Activated CD4-positive, alpha-beta T cell treated with anti-CD3 and anti-CD28 coated beads, Interleukin-2, amount 10 ng/mL, durations not matched to agents 7 days and 5 days (primary cell): ENCODE results near the gene CPB1. TPM values are rescaled to one million over a fixed set of nuclear protein-coding genes. Genes with fewer than 3 reads are reported as not detected.
"Not testable (repeated sequence)": the region's sequence is repeated elsewhere in the genome, so short reads cannot be mapped to it uniquely, and the experiment has no call there.

Experiments
- CTCF ChIA-PET: fragments of 350-600 bp; sonication (Branson Sonifier 250); formaldehyde crosslinking; loops from one replicate; lab custom pipeline; 2021; ENCODE audit warnings: antibody characterized with exemption; lab: Charles Lee
- POLR2A ChIA-PET: fragments of 350-600 bp; sonication (Branson Sonifier 250); formaldehyde crosslinking; loops from one replicate; lab custom pipeline; 2021; ENCODE audit warnings: antibody characterized with exemption; lab: Charles Lee
- DNase-seq: peaks from one replicate; pipeline ENCODE4 v3.0.0-alpha.2; 2020
- H3K27ac Mint-ChIP-seq: one replicate; pipeline ENCODE4 v1.8.0; 2021; ENCODE audit warnings: mild to moderate bottlenecking, moderate library complexity, mixed read lengths
- H3K27me3 Mint-ChIP-seq: one replicate; pipeline ENCODE4 v1.8.0; 2021; ENCODE audit warnings: mixed read lengths
- H3K36me3 Mint-ChIP-seq: one replicate; pipeline ENCODE4 v1.8.0; 2021; ENCODE audit warnings: low read depth, mixed read lengths
- H3K4me1 Mint-ChIP-seq: one replicate; pipeline ENCODE4 v1.8.0; 2021; ENCODE audit warnings: mixed read lengths
- H3K4me3 Mint-ChIP-seq: one replicate; pipeline ENCODE4 v1.8.0; 2021; ENCODE audit warnings: mild to moderate bottlenecking, moderate library complexity, mixed read lengths
- H3K9me3 Mint-ChIP-seq: one replicate; pipeline ENCODE4 v1.8.0; 2021; ENCODE audit warnings: mixed read lengths
- total RNA-seq, 2 experiments: library from RNA; stranded (reverse); gene quantifications; one replicate each; pipeline ENCODE4 v1.2.3, GENCODE V29; 2021

CPB1 gene
- not detected for total RNA-seq

- Mint-ChIP-seq H3K27me3 (peaks cover 10% of the 10 kb centered on the region), H3K4me1 (no peaks in the 10 kb centered on the region), H3K9me3 (no peaks in the 10 kb centered on the region), H3K4me3 (no peak within 1 kb of the TSS), H3K36me3 (no peaks in the 10 kb centered on the region), H3K27ac (no peak within 1 kb of the TSS)
- no peak for DNase-seq
- ChIA-PET CTCF (no interaction called here), POLR2A (no interaction called here)
These were observed at the start of gene CPB1 for GRCh38 chr3:148827585-148827984. CPB1 (plus strand) TSS chr3:148827811; CDS start chr3:148827824, 13 bp downstream.

DNA sequence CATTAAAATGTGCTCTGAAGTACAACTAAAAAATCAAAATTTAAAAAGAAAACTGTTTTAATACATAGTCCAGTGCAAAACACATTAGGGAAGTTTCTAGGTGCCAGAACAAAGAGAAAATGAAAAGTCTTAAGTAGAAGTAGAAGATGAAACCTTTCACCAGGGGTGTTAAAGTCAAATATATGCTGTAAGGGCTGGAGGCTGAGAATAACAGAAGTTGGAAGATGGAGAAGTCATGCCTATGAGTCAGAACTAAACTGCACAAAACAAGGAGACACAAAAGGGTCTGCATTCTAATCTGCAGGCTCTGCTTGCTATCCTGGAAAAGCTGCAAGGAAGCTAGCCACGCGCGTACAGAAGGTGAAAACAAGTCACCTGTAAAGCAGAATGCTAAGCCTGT lies 48.7 kb upstream of the CPB1 start:
- no peaks in the 10 kb centered on the region for H3K27me3 Mint-ChIP-seq
- H3K4me3 Mint-ChIP-seq, result no peak overlapping the region
- ChIA-PET POLR2A (no interaction called here), CTCF (no interaction called here)
- H3K36me3 Mint-ChIP-seq, result no peaks in the 10 kb centered on the region
- no peaks in the 10 kb centered on the region for H3K9me3 Mint-ChIP-seq
- H3K27ac Mint-ChIP-seq, result no peak overlapping the region
- H3K4me1 Mint-ChIP-seq, result no peaks in the 10 kb centered on the region
- no peak for DNase-seq

- H3K9me3 Mint-ChIP-seq, H3K27ac Mint-ChIP-seq: not testable (repeated sequence)
These were observed 42.6 kb upstream of the CPB1 start for GRCh38 chr3:148785026-148785425.

GRCh38 chr3:148786159-148786558 lies 41.5 kb upstream of the CPB1 start:
- H3K4me3 Mint-ChIP-seq, H3K36me3 Mint-ChIP-seq, CTCF ChIA-PET, H3K9me3 Mint-ChIP-seq, DNase-seq, H3K27ac Mint-ChIP-seq, POLR2A ChIA-PET, H3K27me3 Mint-ChIP-seq, H3K4me1 Mint-ChIP-seq: not testable (repeated sequence)

More at GRCh38 chr3:148785026-148785425, 42.6 kb upstream of the CPB1 start:
- H3K4me3 Mint-ChIP-seq, POLR2A ChIA-PET, DNase-seq, H3K4me1 Mint-ChIP-seq, H3K36me3 Mint-ChIP-seq, H3K27me3 Mint-ChIP-seq, CTCF ChIA-PET: not testable (repeated sequence)

GRCh38 chr3:148789146-148789545 lies 38.5 kb upstream of the CPB1 start:
- Mint-ChIP-seq H3K27ac (no peak overlapping the region), H3K9me3 (no peaks in the 10 kb centered on the region), H3K27me3 (no peaks in the 10 kb centered on the region), H3K4me1 (no peaks in the 10 kb centered on the region), H3K36me3 (no peaks in the 10 kb centered on the region), H3K4me3 (no peak overlapping the region)
- CTCF ChIA-PET, result no interaction called here
- no peak for DNase-seq
- POLR2A ChIA-PET, result no interaction called here

- no peak overlapping the region for H3K4me3 Mint-ChIP-seq
- H3K9me3 Mint-ChIP-seq, result no peaks in the 10 kb centered on the region
- H3K27me3 Mint-ChIP-seq, result no peaks in the 10 kb centered on the region
- POLR2A ChIA-PET, result no interaction called here
- CTCF ChIA-PET, result no interaction called here
- no peak for DNase-seq
- H3K36me3 Mint-ChIP-seq, result no peaks in the 10 kb centered on the region
- no peak overlapping the region for H3K27ac Mint-ChIP-seq
- H3K4me1 Mint-ChIP-seq, result no peaks in the 10 kb centered on the region
These were observed 37.7 kb upstream of the CPB1 start for GRCh38 chr3:148789906-148790305.

DNA sequence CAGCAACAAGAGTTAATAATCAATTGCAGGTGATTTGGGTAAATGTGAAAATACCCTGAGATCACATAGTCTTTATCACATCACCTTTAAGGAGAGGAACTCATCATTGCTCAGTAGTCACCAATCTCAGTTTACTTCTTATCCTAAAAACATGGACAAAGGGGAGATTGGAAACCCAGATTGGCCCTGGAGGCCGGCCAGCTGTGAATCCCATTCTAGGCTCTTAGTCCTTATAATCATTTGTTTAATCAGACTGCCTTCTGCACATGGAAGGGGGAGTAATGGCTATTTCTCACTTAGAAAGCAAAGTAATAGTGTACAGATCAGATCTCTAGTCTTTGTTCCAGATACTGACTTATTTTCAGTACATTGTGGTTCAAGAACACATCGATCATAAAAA lies 37.2 kb upstream of the CPB1 start:
- H3K27ac Mint-ChIP-seq, result no peak overlapping the region
- no peaks in the 10 kb centered on the region for H3K9me3 Mint-ChIP-seq
- H3K36me3 Mint-ChIP-seq, result no peaks in the 10 kb centered on the region
- no peaks in the 10 kb centered on the region for H3K27me3 Mint-ChIP-seq
- H3K4me1 Mint-ChIP-seq, result no peaks in the 10 kb centered on the region
- POLR2A ChIA-PET, result no interaction called here
- no peak for DNase-seq
- no peak overlapping the region for H3K4me3 Mint-ChIP-seq
- CTCF ChIA-PET, result no interaction called here

DNA sequence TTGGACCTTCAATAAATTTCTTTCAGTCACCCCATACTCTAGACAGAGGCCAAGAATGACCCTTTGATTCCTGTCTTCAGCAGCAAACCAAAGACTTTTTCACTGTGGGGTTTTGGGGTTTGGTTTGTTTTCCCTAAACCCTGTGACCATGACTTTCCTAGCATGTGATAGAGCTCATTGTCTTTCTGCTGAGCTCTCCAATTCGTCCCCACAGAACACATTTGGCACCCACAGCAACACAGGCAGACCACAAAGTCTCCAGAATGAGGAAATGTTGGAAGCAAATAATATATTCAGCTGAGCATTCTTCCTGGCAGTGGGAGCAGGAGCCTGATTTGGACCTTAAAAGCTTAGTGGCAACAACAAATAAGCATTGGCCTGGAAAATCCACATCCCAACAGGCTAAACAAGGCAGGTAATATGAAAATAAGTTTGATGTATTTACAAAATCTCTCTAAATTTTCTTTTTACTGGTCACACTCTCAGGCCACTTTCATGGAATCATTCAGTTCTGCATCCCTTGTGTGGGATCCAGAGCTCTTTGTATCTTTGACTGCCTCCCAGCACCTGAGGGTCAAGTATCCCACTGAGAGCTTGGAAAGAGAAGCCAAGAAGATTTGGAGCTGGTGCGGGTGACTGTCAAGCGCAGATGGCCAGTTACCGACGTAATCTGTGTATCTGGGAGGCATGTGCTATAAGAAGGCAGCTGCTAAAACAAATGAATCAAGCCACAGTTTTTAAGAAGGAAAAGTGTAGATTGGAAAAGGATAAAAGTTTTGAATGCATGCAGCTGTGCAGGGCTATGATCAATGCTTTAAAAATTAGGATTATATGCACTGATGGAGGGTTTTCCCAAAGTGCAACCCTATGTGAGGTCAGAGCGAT lies 36.5 kb upstream of the CPB1 start:
- no peaks in the 10 kb centered on the region for H3K9me3 Mint-ChIP-seq
- no peaks in the 10 kb centered on the region for H3K36me3 Mint-ChIP-seq
- ChIA-PET POLR2A (no interaction called here), CTCF (interaction anchor here (0.5 kb wide), 1 partner anchor 46 kb away, joined by 3 read pairs; no protein-coding TSS in a partner anchor)
- H3K27ac Mint-ChIP-seq, result no peak overlapping the region
- no peak for DNase-seq
- H3K27me3 Mint-ChIP-seq, result no peaks in the 10 kb centered on the region
- no peak overlapping the region for H3K4me3 Mint-ChIP-seq
- no peaks in the 10 kb centered on the region for H3K4me1 Mint-ChIP-seq

DNA sequence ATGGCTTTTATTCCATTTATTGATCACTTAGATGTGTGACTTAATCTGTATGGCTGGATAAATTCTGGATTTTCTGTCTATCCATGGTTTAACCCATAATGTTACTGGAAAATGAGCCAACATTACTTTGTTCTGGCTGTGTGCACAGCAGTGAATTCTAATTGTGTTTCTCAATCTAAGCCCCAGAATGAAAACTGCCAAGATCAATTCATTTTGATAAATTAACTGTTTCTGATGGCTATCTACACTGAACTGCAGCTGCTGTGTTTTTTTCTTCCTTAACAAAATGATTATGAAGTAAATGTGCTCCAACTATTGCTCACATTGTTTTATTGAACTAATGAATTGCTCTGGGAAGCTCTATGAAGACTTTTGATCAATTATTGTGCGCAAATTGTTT lies 35.7 kb upstream of the CPB1 start:
- POLR2A ChIA-PET, result no interaction called here
- H3K27ac Mint-ChIP-seq, result no peak overlapping the region
- no peaks in the 10 kb centered on the region for H3K27me3 Mint-ChIP-seq
- CTCF ChIA-PET, result no interaction called here
- no peak for DNase-seq
- H3K4me1 Mint-ChIP-seq, result no peaks in the 10 kb centered on the region
- no peaks in the 10 kb centered on the region for H3K36me3 Mint-ChIP-seq
- H3K4me3 Mint-ChIP-seq, result no peak overlapping the region
- no peaks in the 10 kb centered on the region for H3K9me3 Mint-ChIP-seq

GRCh38 chr3:148792516-148792915 lies 35.1 kb upstream of the CPB1 start:
- POLR2A ChIA-PET, result no interaction called here
- no peak for DNase-seq
- H3K27me3 Mint-ChIP-seq, result no peaks in the 10 kb centered on the region
- no peaks in the 10 kb centered on the region for H3K4me1 Mint-ChIP-seq
- H3K27ac Mint-ChIP-seq, result no peak overlapping the region
- no peaks in the 10 kb centered on the region for H3K36me3 Mint-ChIP-seq
- no peaks in the 10 kb centered on the region for H3K9me3 Mint-ChIP-seq
- CTCF ChIA-PET, result no interaction called here
- H3K4me3 Mint-ChIP-seq, result no peak overlapping the region

DNA sequence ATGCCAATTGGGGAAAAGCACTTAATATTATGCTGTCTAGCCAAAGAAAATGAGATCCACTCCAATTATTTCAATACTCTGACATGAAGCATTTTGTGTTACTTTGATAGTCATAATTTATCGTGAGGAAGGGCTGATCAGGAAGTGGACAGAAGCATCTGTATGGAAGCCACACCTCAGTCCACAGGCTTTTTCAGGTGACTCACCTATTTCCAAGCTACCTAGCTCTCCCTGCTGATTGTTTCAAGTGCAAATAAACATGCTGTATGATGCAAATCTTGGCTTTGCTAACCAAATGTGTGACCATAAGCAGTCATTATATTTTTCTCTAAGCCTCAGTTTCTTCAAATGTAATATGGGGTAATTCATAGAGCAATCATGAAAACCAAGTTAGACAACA lies 30.8 kb upstream of the CPB1 start:
- POLR2A ChIA-PET, result no interaction called here
- Mint-ChIP-seq H3K36me3 (no peaks in the 10 kb centered on the region), H3K4me3 (no peak overlapping the region), H3K4me1 (no peaks in the 10 kb centered on the region), H3K27me3 (no peaks in the 10 kb centered on the region), H3K27ac (no peak overlapping the region), H3K9me3 (no peaks in the 10 kb centered on the region)
- no peak for DNase-seq
- CTCF ChIA-PET, result no interaction called here

DNA sequence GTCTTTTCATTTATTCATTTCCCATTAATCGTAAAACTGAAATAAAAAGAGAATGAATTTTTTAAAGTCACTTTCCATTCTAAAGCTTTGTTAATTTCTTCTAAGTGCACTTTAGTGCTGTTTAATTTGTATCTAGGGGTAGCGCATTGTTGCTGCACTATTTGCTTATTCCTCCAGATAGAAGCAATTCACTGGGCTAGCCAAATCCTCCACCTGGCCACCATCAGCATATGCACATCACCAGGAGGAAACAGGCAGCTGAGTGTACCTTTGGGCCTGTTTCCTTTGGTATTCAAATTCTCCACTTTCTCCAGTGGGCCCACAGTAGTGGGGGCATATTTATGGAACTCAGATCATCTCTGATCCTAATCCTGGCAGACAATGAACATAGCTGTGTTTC lies 29.8 kb upstream of the CPB1 start:
- Mint-ChIP-seq H3K27ac (no peak overlapping the region), H3K4me1 (no peaks in the 10 kb centered on the region), H3K4me3 (no peak overlapping the region), H3K27me3 (no peaks in the 10 kb centered on the region), H3K36me3 (no peaks in the 10 kb centered on the region), H3K9me3 (no peaks in the 10 kb centered on the region)
- ChIA-PET POLR2A (no interaction called here), CTCF (interaction anchor here (1.5 kb wide), 1 partner anchor 9 kb away, joined by 4 read pairs; no protein-coding TSS in a partner anchor)
- DNase-seq, result no peak

- no peaks in the 10 kb centered on the region for H3K4me1 Mint-ChIP-seq
- H3K36me3 Mint-ChIP-seq, result no peaks in the 10 kb centered on the region
- no peak overlapping the region for H3K27ac Mint-ChIP-seq
- H3K27me3 Mint-ChIP-seq, result no peaks in the 10 kb centered on the region
- POLR2A ChIA-PET, result no interaction called here
- DNase-seq, result no peak
- no peak overlapping the region for H3K4me3 Mint-ChIP-seq
- CTCF ChIA-PET, result no interaction called here
- H3K9me3 Mint-ChIP-seq, result no peaks in the 10 kb centered on the region
These were observed 27.2 kb upstream of the CPB1 start for GRCh38 chr3:148800414-148800813.

GRCh38 chr3:148809835-148810234 lies 17.8 kb upstream of the CPB1 start:
- peaks cover 2% of the 10 kb centered on the region for H3K27me3 Mint-ChIP-seq
- H3K4me1 Mint-ChIP-seq, result no peaks in the 10 kb centered on the region
- H3K9me3 Mint-ChIP-seq, result no peaks in the 10 kb centered on the region
- no peak overlapping the region for H3K27ac Mint-ChIP-seq
- CTCF ChIA-PET, result no interaction called here
- DNase-seq, result no peak
- POLR2A ChIA-PET, result no interaction called here
- H3K36me3 Mint-ChIP-seq, result no peaks in the 10 kb centered on the region
- no peak overlapping the region for H3K4me3 Mint-ChIP-seq
